RPMI8226 (cell line): ENCODE data around the gene CD99L2.

Source experiments
- DNase-seq: peaks from one replicate; pipeline ENCODE4 v3.0.0-alpha.2; 2015

Gene CD99L2

GRCh38 chrX:150761176-150761818, 137.2 kb downstream of the CD99L2 start:
- DNase-seq = no peak

- DNase-seq = no peak
Measured at GRCh38 chrX:150759568-150760416, 138.7 kb downstream of the CD99L2 start.

- DNase-seq = no peak
Measured at GRCh38 chrX:150757371-150757770, 141.1 kb downstream of the CD99L2 start.

- DNase-seq = no peak
Measured at GRCh38 chrX:150753968-150754367, 144.5 kb downstream of the CD99L2 start.

GRCh38 chrX:150753357-150753756, 145.1 kb downstream of the CD99L2 start:
- DNase-seq = no peak

GRCh38 chrX:150752124-150752523, 146.3 kb downstream of the CD99L2 start:
- DNase-seq = no peak

GRCh38 chrX:150736475-150736874, 162.0 kb downstream of the CD99L2 start:
- DNase-seq = no peak

GRCh38 chrX:150731795-150732194, 166.7 kb downstream of the CD99L2 start:
- no peak for DNase-seq

- DNase-seq = no peak
Measured at GRCh38 chrX:150730719-150731118, 167.7 kb downstream of the CD99L2 start.

GRCh38 chrX:150729956-150730355, 168.5 kb downstream of the CD99L2 start:
- DNase-seq = no peak

GRCh38 chrX:150719621-150720020, 178.8 kb downstream of the CD99L2 start:
- DNase-seq = no peak
